ENCODE data around the gene EIF4A3. TPM values are rescaled to one million over a fixed set of nuclear protein-coding genes. Genes with fewer than 3 reads are reported as not detected.

EIF4A3 gene
- total RNA-seq, 2 experiments from 2014 or later, result 192 to 197 TPM

DNA sequence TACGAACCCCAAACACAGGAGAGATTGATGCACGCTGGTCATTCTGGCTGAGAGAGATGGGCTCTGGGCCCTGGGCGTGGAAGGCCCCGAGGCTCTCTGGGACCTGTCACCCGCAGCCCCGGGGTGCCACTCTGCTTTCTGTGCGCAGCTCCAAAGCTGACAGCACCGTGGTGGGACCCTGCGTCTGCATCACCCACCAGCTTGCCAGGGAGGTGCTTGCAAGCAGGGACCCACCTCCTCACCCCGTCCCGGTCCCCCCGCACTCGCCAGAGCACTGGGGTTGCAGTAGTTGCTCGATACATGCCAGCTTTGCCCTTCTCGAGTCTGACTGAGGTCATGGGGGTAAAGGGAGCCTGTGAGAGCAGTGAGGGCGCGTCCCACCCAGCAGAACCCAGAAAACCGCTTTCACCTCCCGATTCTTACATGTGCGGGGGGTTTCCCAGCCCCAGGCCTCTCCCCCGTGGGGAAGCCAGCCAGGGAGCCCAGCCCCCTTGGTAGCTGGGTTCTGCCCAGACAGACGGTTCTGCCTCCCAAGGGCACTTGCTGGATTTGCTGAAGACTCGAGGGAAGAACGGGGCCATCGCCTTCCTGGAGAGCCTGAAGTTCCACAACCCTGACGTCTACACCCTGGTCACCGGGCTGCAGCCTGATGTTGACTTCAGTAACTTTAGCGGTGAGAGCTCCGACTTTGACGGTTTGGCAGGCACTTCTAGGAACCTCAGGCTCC lies 35.4 kb upstream of the EIF4A3 start:
- H3K9me3 Mint-ChIP-seq, result no peaks in the 10 kb centered on the region
- no peaks in the 10 kb centered on the region for H3K36me3 Mint-ChIP-seq
- no peak overlapping the region for H3K4me3 Mint-ChIP-seq
- H3K27me3 Mint-ChIP-seq, result no peaks in the 10 kb centered on the region
- no peak for DNase-seq
- H3K27ac Mint-ChIP-seq, result no peak overlapping the region
- no peaks in the 10 kb centered on the region for H3K4me1 Mint-ChIP-seq

DNA sequence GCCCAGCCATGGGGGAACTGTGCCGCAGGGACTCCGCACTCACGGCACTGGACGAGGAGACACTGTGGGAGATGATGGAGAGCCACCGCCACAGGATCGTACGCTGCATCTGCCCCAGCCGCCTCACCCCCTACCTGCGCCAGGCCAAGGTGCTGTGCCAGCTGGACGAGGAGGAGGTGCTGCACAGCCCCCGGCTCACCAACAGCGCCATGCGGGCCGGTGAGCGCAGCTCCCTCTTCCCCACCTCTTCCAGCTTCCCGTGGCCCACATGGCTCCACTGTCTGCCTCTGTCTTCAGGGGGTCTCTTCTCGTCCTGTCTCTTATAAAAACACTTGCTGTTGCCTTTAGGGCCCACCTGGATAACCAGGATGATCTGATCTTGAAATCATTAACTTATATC lies 34.5 kb upstream of the EIF4A3 start:
- Mint-ChIP-seq H3K36me3 (no peaks in the 10 kb centered on the region), H3K27ac (no peak overlapping the region), H3K4me1 (no peaks in the 10 kb centered on the region), H3K4me3 (no peak overlapping the region), H3K9me3 (no peaks in the 10 kb centered on the region), H3K27me3 (no peaks in the 10 kb centered on the region)
- no peak for DNase-seq

DNA sequence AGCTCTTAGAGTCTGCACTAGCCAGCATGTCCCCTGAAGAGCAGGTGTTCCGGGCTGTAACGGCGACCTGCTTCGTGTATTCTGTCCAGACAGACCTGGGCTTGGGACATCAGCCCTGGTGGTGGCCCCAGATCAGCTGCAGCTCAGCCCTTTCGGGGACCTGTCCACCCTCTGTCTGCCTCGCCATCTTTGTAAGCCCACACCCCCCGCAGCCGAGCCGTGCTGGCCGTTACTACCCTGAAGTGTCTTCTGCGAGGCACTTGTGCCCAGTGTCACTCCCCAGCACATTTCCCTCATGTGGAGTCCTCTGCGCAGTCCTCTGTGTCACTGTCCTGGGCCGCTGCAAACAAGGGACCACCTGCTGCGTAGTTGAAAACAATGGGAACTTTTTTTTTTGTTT lies 33.3 kb upstream of the EIF4A3 start:
- H3K4me3 Mint-ChIP-seq, result no peak overlapping the region
- H3K27me3 Mint-ChIP-seq, result no peaks in the 10 kb centered on the region
- no peak overlapping the region for H3K27ac Mint-ChIP-seq
- H3K4me1 Mint-ChIP-seq, result no peaks in the 10 kb centered on the region
- no peaks in the 10 kb centered on the region for H3K9me3 Mint-ChIP-seq
- no peaks in the 10 kb centered on the region for H3K36me3 Mint-ChIP-seq
- no peak for DNase-seq

DNA sequence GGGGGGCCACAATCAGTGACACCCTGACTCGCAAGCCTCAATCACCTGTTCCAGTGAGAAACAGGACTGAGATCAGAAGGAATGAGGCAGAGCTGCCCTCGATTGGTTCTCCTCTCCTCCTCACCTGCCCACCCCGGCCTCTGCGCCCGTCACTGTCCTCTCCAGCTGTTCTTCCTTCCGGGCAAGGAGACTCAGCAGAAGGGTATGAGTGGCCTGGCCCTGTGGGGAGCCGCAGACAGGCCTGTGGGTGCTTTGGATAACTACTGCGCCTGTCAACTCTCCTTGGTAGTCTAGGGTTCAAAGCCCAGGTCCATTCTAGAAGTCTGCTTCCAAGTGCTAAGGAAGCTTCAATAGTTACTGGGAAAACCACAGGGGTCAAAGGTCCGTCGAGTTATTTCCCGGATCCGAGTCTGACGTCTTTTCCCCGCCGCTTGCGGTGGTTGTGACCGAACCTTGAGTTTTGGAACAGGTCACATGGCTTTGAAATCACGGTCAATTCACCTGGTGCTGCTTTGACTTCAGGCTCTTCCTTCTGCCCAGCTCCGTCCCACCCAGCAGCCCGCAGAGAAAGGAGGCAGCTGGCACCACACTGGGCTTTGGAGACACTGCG lies 31.2 kb upstream of the EIF4A3 start:
- Mint-ChIP-seq H3K9me3 (no peaks in the 10 kb centered on the region), H3K36me3 (no peaks in the 10 kb centered on the region), H3K27ac (no peak overlapping the region), H3K27me3 (no peaks in the 10 kb centered on the region), H3K4me3 (no peak overlapping the region), H3K4me1 (no peaks in the 10 kb centered on the region)
- no peak for DNase-seq

DNA sequence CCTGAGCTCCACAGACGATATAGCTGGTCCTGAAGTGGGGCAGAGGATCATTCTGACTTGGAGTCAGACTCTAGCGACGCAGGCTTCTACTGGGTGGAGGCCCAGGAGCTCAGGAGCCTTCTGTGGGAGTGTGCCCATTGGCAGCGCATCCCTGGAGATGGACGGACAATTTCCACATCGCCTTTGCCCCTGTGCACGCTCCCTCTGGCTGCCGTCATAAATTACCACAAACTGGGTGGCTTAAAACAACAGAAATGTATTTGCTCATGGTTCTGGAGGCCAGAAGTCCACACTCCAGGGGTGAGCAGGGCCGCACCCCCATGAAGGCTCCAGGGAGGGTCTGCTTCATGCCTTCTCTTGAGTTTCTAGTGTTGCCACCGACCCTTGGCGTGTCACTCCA lies 29.8 kb upstream of the EIF4A3 start:
- no peak overlapping the region for H3K27ac Mint-ChIP-seq
- H3K27me3 Mint-ChIP-seq, result no peaks in the 10 kb centered on the region
- H3K36me3 Mint-ChIP-seq, result no peaks in the 10 kb centered on the region
- no peaks in the 10 kb centered on the region for H3K4me1 Mint-ChIP-seq
- no peaks in the 10 kb centered on the region for H3K9me3 Mint-ChIP-seq
- no peak for DNase-seq
- H3K4me3 Mint-ChIP-seq, result no peak overlapping the region

DNA sequence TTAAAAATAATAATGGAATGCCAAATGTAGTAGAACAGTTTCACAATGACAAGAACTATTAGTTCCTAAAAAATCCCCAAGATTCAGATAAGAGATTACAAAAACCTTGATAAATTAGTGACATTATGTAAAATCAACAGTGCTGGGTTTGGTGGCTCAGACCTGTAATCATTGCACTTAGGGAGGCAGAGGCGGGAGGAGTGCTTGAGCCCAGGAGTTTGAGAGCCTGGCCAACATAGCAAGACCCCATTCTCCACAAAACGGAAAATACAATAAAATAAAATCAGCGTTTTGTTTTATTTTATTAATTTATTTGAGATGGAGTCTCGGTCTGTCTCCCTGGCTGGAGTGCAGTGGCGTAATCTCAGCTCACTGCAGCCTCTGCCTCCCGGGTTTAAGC lies 27.0 kb upstream of the EIF4A3 start:
- no peak overlapping the region for H3K27ac Mint-ChIP-seq
- H3K4me1 Mint-ChIP-seq, result no peaks in the 10 kb centered on the region
- no peaks in the 10 kb centered on the region for H3K36me3 Mint-ChIP-seq
- no peak for DNase-seq
- no peaks in the 10 kb centered on the region for H3K27me3 Mint-ChIP-seq
- H3K9me3 Mint-ChIP-seq, result no peaks in the 10 kb centered on the region
- no peak overlapping the region for H3K4me3 Mint-ChIP-seq

DNA sequence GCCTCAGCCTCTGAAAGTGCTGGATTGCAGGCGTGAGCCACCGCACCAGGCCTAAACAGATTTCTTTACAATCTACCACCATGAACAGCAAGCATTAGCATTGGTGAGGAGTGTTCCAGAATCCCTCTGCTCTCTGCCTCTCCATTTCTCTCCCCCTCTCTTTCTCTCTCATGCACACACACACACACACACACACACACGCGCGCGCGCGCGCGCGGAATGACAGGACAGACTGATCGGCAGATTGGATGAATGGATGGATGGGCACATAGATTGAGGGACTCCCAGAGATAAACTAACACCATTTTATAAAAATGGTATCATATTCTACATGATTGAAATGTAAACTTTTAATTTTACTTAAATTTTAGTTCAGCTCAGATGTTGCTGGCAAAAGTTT lies 26.2 kb upstream of the EIF4A3 start:
- Mint-ChIP-seq H3K9me3 (no peaks in the 10 kb centered on the region), H3K4me1 (no peaks in the 10 kb centered on the region), H3K27me3 (no peaks in the 10 kb centered on the region), H3K27ac (no peak overlapping the region), H3K4me3 (no peak overlapping the region), H3K36me3 (no peaks in the 10 kb centered on the region)
- DNase-seq, result no peak

DNA sequence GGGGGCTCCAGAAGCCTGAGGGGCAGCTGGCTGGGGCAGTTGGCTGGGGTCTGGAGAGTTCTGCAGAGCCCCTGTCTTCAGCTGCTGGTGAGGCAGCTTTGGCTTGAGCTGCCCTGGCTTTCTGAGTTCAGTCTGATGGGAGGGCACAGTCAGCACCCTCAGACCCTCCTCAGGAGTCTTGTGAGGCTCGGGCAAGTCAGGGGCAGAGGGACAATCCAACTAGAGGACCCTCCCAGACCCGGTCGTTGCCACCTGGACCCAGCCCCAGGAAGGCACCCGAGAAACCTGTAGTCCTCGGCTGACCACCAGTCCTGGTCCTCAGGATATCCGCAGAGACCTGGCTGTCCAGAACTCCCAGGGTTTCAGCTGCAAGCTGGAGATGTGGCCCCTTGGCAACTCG lies 24.8 kb upstream of the EIF4A3 start:
- H3K36me3 Mint-ChIP-seq, result no peaks in the 10 kb centered on the region
- no peaks in the 10 kb centered on the region for H3K27me3 Mint-ChIP-seq
- H3K27ac Mint-ChIP-seq, result no peak overlapping the region
- no peak overlapping the region for H3K4me3 Mint-ChIP-seq
- DNase-seq, result no peak
- H3K4me1 Mint-ChIP-seq, result no peaks in the 10 kb centered on the region
- H3K9me3 Mint-ChIP-seq, result no peaks in the 10 kb centered on the region

DNA sequence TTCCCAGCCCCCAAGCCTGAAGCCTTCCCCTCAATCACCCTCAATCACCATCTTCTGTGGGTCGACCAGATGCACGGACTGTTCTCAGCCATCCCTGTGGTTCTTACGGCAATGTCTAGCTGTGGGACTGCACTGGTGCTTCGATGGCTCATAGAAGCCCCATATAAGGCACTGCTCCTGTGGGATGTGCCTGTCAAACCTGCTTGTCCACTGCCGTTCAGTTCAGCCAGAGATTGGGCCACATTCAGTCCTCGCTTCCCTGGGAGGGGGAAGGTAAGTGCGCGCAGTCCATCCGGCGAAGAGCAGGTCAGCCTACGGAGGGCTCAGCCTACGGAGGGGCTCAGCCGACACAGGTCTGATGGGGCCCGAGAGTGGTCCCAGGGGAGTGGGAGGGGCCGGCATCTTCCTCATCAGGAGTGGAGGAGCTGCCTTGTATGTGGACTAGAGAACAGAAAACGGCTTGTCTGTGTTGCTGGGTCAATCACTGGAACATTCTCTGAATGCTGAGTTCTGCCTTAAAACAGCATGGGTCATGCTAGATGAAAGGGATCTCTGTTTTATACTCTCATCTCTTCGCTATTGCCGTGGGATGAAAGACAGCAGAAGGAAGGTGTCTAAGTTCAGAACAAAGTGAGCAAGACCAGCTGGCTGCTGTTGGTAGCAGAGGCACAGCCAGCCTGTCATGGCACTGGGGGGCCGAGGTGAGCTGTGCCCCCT lies 23.0 kb upstream of the EIF4A3 start, which contains the start of gene CARD14:
Gene CARD14, plus strand, starts transcription at position 247 of the 717 bp plus-strand sequence. CDS start 11,409 bp downstream, outside the sequence.
- Mint-ChIP-seq H3K27ac (no peak within 1 kb of the TSS), H3K9me3 (no peaks in the 10 kb centered on the region), H3K4me1 (no peaks in the 10 kb centered on the region), H3K27me3 (no peaks in the 10 kb centered on the region), H3K36me3 (no peaks in the 10 kb centered on the region), H3K4me3 (no peak within 1 kb of the TSS)
- no peak for DNase-seq

DNA sequence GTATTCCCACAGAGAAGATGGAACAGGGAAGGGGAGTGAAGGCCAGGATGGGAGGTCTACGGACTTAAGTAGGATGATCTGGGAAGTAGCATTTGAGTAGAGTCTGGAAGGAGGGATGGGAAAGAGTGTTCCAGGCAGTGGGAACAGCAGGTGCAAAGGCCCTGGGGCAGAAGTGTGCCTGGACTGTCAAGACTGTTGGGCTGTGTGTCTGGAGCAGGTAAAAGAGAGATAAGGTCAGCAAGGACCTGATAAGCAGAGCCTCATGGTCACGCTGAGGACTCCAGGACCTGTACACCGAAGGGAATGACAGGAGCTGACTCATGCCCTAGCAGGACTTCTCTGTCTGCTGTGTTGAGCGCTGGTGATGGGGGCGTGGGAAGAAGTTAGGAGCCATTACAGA lies 22.2 kb upstream of the EIF4A3 start:
- Mint-ChIP-seq H3K27me3 (peaks cover 3% of the 10 kb centered on the region), H3K36me3 (no peaks in the 10 kb centered on the region), H3K27ac (no peak overlapping the region), H3K9me3 (no peaks in the 10 kb centered on the region), H3K4me1 (no peaks in the 10 kb centered on the region), H3K4me3 (no peak overlapping the region)
- no peak for DNase-seq

DNA sequence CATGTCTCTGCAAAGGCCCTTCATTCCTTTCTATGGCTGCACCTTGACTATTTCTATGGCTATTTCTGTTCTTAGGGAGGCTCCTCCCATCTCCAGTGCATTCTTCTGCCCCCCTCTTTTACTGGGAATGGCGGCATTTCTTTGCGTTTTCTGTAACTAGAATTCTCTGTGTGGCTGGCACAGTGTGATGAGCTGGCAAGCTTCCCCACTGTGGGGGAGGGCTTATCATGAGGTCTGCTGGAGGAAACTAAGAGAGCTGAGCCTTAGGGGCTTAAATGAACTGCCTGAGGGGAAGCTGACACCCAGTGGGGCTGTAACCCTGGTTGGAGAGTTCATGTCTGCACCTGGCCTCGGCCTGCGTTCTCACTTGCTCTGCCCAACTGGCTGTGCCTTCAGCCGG lies 21.4 kb upstream of the EIF4A3 start:
- H3K4me1 Mint-ChIP-seq, result no peaks in the 10 kb centered on the region
- H3K27ac Mint-ChIP-seq, result no peak overlapping the region
- H3K27me3 Mint-ChIP-seq, result peaks cover 4% of the 10 kb centered on the region
- H3K9me3 Mint-ChIP-seq, result no peaks in the 10 kb centered on the region
- DNase-seq, result no peak
- H3K36me3 Mint-ChIP-seq, result no peaks in the 10 kb centered on the region
- H3K4me3 Mint-ChIP-seq, result no peak overlapping the region

DNA sequence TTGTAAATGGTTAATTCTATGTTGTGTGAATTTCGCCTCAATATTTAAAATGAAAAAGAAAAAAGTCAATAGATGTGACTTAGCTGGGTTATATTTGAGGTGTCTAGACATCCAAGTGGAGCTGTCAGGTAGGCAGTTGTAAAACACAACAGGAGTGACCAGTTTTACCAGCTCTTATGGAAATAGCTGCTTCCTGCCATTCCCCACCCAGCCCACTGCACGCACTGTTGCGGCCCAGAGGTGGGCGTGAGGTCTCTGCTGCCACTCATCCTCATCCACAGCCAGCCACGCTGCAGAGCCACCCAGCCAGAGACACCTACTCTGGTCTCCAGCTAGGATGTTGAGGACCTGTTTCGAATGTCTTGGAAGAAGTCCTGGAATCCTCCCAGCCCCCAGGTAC lies 19.5 kb upstream of the EIF4A3 start:
- no peak for DNase-seq
- Mint-ChIP-seq H3K9me3 (no peaks in the 10 kb centered on the region), H3K36me3 (no peaks in the 10 kb centered on the region), H3K27ac (no peak overlapping the region), H3K27me3 (peaks cover 4% of the 10 kb centered on the region), H3K4me3 (no peak overlapping the region), H3K4me1 (no peaks in the 10 kb centered on the region)

DNA sequence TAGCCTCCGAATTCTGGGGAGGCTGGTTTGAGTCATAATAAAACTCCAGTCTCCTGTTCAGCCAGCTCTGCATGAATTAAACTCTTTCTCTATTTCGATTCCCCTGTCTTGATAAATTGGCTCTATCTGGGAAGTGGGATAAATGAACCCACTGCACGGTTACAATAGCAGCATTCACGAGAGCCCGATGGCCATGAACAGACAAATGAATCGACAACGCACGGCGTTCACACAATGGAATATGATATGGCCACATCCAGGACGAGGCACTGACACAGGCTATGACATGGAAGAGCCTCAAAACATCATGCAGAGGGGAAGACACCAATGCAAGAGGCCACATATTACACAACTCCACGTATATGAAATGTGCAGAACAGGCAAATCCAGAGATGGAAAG lies 17.3 kb upstream of the EIF4A3 start:
- Mint-ChIP-seq H3K4me1 (no peaks in the 10 kb centered on the region), H3K9me3 (no peaks in the 10 kb centered on the region), H3K4me3 (no peak overlapping the region), H3K27me3 (peaks cover 14% of the 10 kb centered on the region), H3K36me3 (no peaks in the 10 kb centered on the region), H3K27ac (no peak overlapping the region)
- no peak for DNase-seq

DNA sequence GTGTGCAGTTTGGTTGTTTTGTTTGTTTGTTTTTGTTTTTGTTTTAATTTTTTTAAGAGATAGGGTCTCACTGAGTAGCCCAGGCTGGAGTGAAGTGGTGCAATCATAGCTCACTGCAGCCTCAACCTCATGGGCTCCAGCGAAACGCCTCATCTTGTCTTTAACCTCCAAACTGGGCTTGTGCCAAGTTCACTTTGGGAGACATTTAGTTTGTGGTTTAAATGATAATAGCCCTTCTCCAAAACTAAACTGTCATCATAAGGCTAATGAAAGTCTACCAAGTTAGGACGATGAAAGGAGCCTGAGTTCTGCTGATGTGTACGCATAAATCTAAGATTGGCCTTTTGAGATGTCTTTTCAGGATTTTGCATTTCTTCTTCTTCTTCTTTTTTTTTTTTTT lies 16.4 kb upstream of the EIF4A3 start:
- no peak for DNase-seq
- no peaks in the 10 kb centered on the region for H3K9me3 Mint-ChIP-seq
- no peak overlapping the region for H3K4me3 Mint-ChIP-seq
- no peaks in the 10 kb centered on the region for H3K36me3 Mint-ChIP-seq
- H3K4me1 Mint-ChIP-seq, result no peaks in the 10 kb centered on the region
- H3K27me3 Mint-ChIP-seq, result peaks cover 14% of the 10 kb centered on the region
- H3K27ac Mint-ChIP-seq, result no peak overlapping the region

DNA sequence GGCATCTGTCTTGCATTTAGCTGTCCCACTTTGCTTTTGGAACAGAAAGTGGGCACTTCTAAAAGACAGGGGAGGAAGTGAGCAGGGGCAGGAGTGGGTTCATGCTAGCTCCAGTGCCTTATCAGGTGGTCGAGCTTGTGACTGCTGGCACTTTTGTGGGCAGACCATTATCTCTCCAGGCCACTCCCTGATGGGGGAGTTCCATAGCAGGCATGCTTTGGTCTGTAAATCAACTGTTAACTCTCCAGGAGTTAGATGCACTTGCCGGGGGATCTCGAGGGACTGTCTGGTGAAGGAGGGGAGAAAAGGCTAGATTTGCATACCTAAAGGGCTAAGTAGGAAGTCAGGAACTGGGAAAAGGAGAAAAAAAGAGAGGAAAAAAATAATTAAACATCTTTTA lies 13.6 kb upstream of the EIF4A3 start:
- no peaks in the 10 kb centered on the region for H3K36me3 Mint-ChIP-seq
- H3K27ac Mint-ChIP-seq, result no peak overlapping the region
- H3K4me1 Mint-ChIP-seq, result no peaks in the 10 kb centered on the region
- no peak for DNase-seq
- peaks cover 5% of the 10 kb centered on the region for H3K9me3 Mint-ChIP-seq
- peaks cover 14% of the 10 kb centered on the region for H3K27me3 Mint-ChIP-seq
- H3K4me3 Mint-ChIP-seq, result no peak overlapping the region

DNA sequence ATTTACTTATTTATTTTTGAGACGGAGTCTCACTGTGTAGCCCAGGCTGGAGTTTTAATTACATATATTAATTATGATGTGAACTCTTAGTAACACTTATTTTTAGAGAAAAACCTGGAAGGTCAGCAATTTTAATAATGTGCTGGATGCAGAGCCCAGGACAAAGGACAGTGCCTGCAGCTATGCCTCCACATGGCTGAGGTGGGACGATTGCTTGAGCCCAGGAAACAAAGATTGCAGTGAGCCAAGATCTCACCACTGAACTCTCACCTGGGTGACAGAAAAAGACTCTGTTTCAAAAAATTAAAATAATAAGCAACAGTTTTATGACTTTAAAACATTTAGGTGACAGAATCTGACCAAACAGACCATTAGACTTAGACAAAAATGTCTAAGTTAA lies 11.9 kb upstream of the EIF4A3 start:
- H3K36me3 Mint-ChIP-seq, result no peaks in the 10 kb centered on the region
- H3K4me3 Mint-ChIP-seq, result no peak overlapping the region
- no peak overlapping the region for H3K27ac Mint-ChIP-seq
- no peaks in the 10 kb centered on the region for H3K4me1 Mint-ChIP-seq
- peaks cover 11% of the 10 kb centered on the region for H3K27me3 Mint-ChIP-seq
- no peak for DNase-seq
- peaks cover 5% of the 10 kb centered on the region for H3K9me3 Mint-ChIP-seq
